GM19463 (cell line): ENCODE results near the gene GCK.
"Not testable (repeated sequence)": the region's sequence is repeated elsewhere in the genome, so short reads cannot be mapped to it uniquely, and the experiment has no call there.

Experiments
- ATAC-seq: cut with Tn5 transposase; IDR thresholded peaks from one replicate; pipeline ENCODE4 v1.9.1; 2021; ENCODE audit warnings: mild to moderate bottlenecking, moderate library complexity; ENCODE audit not compliant: unreplicated experiment

GCK gene

DNA sequence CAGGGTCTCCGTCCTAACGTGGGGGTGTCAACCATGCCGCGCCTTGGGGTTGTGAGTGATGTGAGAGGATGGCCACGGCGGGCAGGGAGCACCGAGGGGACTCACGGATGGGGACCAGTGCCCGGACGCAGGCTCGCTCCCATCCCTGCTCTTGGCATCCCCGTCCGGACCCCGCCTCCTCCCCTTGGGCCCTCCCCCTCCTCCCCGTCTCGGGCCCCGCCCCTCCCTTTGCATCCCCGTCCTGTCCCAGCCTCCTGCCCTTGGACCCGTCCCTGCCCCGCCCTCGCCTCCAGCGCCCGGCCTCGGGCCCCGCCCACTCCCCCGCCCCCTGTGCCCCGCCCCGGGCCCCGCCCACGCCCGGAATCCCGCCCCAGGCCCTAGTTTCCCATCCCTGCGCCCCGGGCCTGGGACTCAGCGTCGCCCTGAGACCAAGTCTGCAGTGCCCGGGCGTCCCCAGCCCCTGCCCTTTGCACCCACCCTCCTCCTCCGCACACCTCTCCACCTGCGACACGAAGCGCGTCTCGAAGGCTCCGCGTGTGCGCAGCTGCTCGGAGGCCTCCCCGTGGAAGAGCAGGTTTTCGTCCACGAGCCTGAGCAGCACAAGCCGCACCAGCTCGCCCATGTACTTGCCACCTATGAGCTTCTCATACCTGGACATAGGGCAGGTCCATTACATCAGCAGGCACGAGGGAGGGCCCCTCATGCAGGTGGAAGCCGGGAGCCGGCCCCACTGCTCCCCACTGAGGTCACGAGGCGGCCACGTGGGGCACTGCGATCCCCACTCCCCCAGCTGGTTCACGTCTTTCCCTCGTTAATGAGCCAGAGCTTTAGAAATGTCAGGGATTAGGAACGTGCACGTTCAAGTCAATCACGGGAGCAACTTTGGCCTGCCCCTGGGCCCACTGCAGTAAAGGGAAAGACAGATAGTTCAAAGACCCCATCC, 43.0 kb downstream of the GCK start:
- no peak for ATAC-seq

DNA sequence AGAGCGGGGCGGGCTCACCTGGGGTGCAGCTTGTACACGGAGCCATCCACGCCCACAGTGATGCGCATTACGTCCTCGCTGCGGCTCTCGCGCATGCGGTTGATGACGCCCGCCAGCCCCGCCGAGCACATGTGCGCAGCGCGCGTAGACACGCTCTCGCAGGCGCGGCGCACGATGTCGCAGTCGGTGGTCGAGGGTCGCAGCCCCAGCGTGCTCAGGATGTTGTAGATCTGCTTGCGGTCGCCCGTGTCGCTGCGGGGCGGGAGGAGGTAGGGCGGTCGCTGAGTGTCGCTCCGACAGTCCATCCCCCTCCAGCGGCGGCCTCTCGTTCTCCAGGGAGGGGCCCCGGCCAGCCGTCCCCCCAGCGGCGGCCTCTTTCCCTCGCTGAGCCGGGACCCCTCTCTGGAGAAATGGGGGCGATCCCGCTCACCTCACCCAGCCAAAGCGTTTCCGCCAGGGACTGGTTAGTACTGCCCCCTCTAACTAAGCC, 43.7 kb downstream of the GCK start:
- ATAC-seq, result no peak

- no peak for ATAC-seq
Measured at GRCh38 chr7:44144968-44145478, 44.2 kb downstream of the GCK start.

GRCh38 chr7:44144426-44144967, 44.7 kb downstream of the GCK start:
- ATAC-seq, result no peak

- no peak for ATAC-seq
Measured at GRCh38 chr7:44143646-44144250, 45.5 kb downstream of the GCK start.

GRCh38 chr7:44142028-44142427, 47.2 kb downstream of the GCK start:
- no peak for ATAC-seq

- no peak for ATAC-seq
Measured at GRCh38 chr7:44141221-44141850, 47.9 kb downstream of the GCK start, which contains the start of gene MYL7. MYL7 (minus strand) TSS chr7:44141332; CDS start chr7:44141305, 27 bp downstream.

- no peak for ATAC-seq
Measured at GRCh38 chr7:44140341-44140740, 48.9 kb downstream of the GCK start.

- ATAC-seq, result no peak
Measured at GRCh38 chr7:44139311-44140010, 49.8 kb downstream of the GCK start.

- ATAC-seq, result no peak
Measured at GRCh38 chr7:44138698-44139097, 50.5 kb downstream of the GCK start.

GRCh38 chr7:44136731-44137130, 52.5 kb downstream of the GCK start:
- ATAC-seq, result no peak

DNA sequence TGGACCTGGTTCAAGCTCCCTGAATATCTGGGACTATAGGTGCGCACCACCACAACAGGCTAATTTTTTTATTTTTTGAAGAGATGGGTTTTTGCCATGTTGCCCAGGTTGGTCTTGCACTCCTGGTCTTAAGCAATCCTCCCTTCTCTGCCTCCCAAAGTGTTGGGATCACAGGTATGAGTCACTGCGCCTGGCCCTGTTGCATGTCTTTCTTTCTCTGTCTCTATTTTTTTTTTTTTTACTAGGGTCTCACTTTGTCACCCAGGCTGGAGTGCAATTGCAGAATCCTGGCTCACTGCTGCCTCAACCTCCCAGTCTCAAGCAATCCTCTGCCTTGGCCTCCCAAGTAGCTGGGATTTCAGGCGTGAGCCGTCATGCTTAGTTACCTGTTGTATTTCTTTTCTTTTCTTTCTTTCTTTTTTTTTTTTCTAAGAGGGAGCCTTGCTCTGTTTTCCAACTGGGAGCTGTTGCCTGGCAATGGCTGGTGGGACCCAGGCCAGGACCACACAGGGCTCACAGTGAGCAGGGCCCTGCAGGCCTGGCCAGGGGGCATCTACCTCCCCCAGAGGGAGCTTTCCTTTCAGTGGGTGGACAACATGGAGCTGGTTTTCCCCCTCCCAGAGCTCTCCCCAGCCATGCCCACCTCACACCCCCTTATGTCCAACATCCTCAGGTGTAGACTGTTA, 54.2 kb downstream of the GCK start:
- ATAC-seq, result no peak

DNA sequence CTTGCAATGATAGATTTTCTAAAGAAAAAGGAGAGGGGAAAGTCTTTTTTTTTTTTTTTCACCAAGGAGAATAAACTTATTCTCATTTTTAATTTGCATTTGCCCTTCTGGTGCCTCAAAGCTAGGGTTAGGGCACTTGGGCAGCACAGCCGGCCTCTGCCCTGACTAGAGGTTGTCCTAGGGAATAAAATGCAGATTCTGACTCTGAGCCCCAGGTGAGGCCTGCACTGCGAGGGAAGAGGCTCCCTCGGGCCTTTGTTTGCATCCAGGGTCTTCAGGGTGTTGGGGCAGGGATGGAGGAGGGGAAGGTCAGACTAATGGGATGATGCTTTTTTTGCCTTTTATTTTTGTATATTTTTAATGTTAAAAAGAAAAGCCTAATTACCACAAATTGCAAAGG, 55.9 kb downstream of the GCK start:
- ATAC-seq, result no peak

DNA sequence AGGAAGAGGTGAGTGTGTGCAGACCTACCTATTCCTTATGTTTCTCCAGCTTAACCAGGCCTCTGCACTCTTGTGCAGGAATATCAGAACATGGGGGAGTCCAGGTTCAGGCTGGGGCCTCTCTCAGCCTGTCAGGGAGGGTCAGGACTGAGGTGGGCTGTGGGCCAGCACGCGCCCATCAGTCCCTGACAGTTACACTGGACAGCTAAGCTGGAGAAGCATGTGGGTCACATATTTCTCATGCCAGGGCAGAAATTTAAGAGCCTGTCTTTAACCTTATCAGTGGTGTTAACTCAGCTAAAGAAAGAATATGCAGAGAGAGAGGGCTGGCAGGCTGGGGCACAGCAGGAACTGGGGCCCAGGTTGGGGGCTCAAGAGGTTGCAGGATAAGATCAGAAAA, 57.2 kb downstream of the GCK start:
- no peak for ATAC-seq

DNA sequence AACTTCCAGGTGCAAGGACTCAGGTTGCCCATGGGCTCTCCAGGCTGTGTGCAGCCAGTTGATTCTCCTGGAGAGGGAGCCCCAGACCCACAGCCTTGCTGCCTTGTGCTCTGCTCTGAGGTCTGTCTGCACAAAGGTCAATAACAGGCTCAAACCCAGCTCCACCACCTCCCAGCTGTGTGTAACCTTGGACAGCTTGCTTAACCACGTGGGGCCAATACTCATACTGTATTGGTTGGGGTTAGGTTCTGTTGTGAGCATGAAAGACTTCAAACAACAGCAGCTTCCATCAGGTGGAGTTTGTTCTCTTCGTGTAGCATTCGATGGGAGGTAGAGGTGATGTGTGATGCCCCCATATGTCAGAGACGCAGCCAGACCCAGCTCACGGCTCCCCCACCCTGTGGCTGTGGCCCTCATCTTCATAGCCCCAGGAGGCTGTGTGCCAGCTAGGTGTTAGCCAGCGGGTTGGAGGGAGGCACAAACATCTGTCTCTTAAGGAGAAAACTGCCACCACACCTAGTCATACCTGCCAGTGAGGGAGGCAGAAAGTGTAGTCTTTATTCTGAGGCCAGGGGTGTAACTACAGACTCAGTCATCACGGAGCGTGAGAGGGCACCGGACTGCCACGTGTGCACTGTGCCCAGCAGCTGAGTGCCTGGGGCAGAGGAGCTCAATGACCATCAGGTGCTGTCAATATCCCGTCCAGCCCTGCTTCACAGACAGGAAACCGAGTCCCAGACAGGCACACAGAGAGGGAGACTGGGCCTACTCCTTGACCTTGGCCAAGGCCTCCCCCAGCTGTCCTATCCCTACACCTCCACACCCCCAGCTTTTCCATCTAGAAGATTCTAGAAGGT, 57.8 kb downstream of the GCK start:
- ATAC-seq, result no peak

DNA sequence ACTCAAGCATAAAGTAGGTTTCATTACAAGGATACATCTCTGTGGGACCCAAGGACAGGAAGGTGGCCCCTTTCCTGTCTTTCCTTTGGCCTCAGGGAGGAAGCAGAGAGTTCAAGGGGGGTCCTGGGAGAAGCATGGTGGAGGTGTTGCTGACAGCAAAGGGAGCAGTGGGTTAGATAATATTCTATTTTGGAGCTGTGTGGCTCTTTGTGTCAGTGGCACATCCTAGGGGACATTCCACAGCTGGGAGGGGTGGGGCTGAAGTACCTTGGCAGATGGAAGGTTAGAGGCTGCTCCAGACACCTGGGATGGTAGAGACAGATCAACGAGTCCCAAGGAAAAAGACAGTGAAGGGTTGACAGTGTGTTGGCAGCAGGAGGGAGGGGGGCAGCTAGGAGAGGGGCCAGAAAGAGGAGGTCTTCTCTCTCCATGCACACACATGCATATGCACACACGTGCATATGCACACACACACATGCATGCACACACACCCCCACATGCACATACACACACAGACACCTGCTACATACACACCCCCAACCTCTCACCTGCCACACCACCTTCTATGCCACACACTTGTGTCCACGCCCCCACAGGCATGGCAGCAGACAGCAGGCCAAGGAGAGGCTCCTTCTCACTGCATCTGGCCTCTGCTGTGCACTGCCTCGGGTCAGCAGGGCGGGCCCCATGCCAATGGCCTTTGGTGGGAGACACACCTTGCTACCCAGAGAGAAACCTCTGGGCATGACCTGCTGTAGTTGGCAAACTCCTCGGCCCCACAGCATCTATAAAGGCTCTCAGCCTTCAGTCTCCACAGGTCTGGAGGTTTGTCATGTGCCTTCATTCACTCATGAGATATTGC, 60.3 kb downstream of the GCK start:
- ATAC-seq, result no peak

- no peak for ATAC-seq
Measured at GRCh38 chr7:44127161-44127560, 62.1 kb downstream of the GCK start.

GRCh38 chr7:44126574-44126973, 62.7 kb downstream of the GCK start:
- not testable (repeated sequence) for ATAC-seq
